ENCODE results near the gene SH3BP2. TPM values are rescaled to one million over a fixed set of nuclear protein-coding genes. Genes with fewer than 3 reads are reported as not detected.

The SH3BP2 gene
- total RNA-seq, 4 donors from 2014 or later, result 92.6 to 301 (median 117) TPM

- peaks cover 0 to 10% (median 4%) of the 10 kb centered on the region in 4 donors for H3K36me3 ChIP-seq
Measured at GRCh38 chr4:2828758-2829181, 35.9 kb downstream of the SH3BP2 start.

DNA sequence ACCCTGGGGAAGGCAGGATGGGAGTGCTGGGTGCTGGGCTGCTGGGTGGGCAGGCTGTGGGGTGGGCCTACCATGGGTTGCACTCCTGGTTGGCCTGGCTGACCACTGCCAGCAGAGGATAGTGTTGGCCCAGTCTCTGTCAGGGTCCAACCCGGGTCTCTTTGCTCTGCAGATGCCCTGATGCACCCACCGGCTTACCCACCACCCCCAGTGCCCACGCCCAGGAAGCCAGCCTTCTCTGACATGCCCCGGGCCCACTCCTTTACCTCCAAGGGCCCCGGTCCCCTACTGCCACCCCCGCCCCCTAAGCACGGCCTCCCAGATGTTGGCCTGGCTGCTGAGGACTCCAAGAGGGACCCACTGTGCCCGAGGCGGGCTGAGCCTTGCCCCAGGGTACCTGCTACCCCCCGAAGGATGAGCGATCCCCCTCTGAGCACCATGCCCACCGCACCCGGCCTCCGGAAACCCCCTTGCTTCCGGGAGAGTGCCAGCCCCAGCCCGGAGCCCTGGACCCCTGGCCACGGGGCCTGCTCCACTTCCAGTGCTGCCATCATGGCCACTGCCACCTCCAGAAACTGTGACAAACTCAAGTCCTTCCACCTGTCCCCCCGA is 36.5 kb downstream of the SH3BP2 start:
- Histone ChIP-seq H3K9me3 (no peaks in the 10 kb centered on the region), H3K27ac (no peak overlapping the region), H3K4me3 (no peak overlapping the region), H3K27me3 (no peaks in the 10 kb centered on the region), H3K36me3 (peaks cover 0 to 9% (median 4%) of the 10 kb centered on the region in 4 donors), H3K4me1 (no peaks in the 10 kb centered on the region)
- 94% methylated on average over 15 of the region's 18 CpGs; no CpG with 5 or more reads in 1 of the 2 donors for WGBS, 2 donors (ENCODE audit: low coverage in 1 of 2)
- intact Hi-C loops (cut with DNase I; ENCODE audit: low total_unique reads) (no loop called here), in situ Hi-C loops (cut with MboI; ENCODE audit: low pct_ligation_motif_present in 1 of 4, low pct_unique_long_range_greater_than_20kb in 1 of 4, low sequenced_read_pairs in 3 of 4) (no loop called here)
- TF ChIP-seq EP300 (IDR thresholded peaks at IDR 0.05; ENCODE audit: low read depth) (no peak), POLR2A (IDR thresholded peaks at IDR 0.05) (no peak), POLR2AphosphoS5 (IDR thresholded peaks at IDR 0.05) (no peak)
- TF ChIP-seq, protein P1, sequence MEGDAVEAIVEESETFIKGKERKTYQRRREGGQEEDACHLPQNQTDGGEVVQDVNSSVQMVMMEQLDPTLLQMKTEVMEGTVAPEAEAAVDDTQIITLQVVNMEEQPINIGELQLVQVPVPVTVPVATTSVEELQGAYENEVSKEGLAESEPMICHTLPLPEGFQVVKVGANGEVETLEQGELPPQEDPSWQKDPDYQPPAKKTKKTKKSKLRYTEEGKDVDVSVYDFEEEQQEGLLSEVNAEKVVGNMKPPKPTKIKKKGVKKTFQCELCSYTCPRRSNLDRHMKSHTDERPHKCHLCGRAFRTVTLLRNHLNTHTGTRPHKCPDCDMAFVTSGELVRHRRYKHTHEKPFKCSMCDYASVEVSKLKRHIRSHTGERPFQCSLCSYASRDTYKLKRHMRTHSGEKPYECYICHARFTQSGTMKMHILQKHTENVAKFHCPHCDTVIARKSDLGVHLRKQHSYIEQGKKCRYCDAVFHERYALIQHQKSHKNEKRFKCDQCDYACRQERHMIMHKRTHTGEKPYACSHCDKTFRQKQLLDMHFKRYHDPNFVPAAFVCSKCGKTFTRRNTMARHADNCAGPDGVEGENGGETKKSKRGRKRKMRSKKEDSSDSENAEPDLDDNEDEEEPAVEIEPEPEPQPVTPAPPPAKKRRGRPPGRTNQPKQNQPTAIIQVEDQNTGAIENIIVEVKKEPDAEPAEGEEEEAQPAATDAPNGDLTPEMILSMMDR (IDR thresholded peaks at IDR 0.05), result no peak
- no peak for DNase-seq

More at GRCh38 chr4:2828758-2829181, 35.9 kb downstream of the SH3BP2 start:
- no peak for TF ChIP-seq EP300 (IDR thresholded peaks at IDR 0.05; ENCODE audit: low read depth)
- TF ChIP-seq, protein P1 (IDR thresholded peaks at IDR 0.05), result no peak
- no peak for TF ChIP-seq POLR2AphosphoS5 (IDR thresholded peaks at IDR 0.05)
- no peak for TF ChIP-seq POLR2A (IDR thresholded peaks at IDR 0.05)
- no peak for DNase-seq
- no peak overlapping the region for H3K27ac ChIP-seq
- no peak overlapping the region for H3K4me3 ChIP-seq
- H3K9me3 ChIP-seq, result no peaks in the 10 kb centered on the region
- in situ Hi-C loops (cut with MboI; ENCODE audit: low pct_ligation_motif_present in 1 of 4, low pct_unique_long_range_greater_than_20kb in 1 of 4, low sequenced_read_pairs in 3 of 4) (no loop called here), intact Hi-C loops (cut with DNase I; ENCODE audit: low total_unique reads) (no loop called here)
- WGBS, 2 donors (ENCODE audit: low coverage in 1 of 2), result 88 to 100% methylated on average over 3 to 17 of the region's 17 CpGs
- H3K27me3 ChIP-seq, result no peaks in the 10 kb centered on the region
- H3K4me1 ChIP-seq, result no peaks in the 10 kb centered on the region

- H3K4me3 ChIP-seq, result no peak overlapping the region
- TF ChIP-seq, protein P1 (IDR thresholded peaks at IDR 0.05), result no peak
- in situ Hi-C loops (cut with MboI; ENCODE audit: low pct_ligation_motif_present in 1 of 4, low pct_unique_long_range_greater_than_20kb in 1 of 4, low sequenced_read_pairs in 3 of 4), result no loop called here
- no peaks in the 10 kb centered on the region for H3K9me3 ChIP-seq
- WGBS, 2 donors (ENCODE audit: low coverage in 1 of 2), result 90 to 97% methylated on average over 2 to 19 of the region's 19 CpGs
- no peak overlapping the region for H3K27ac ChIP-seq
- no peak for DNase-seq
- H3K27me3 ChIP-seq, result no peaks in the 10 kb centered on the region
- H3K4me1 ChIP-seq, result peaks cover 0 to 3% (median 0%) of the 10 kb centered on the region in 4 donors
- peaks cover 0 to 5% (median under 1%) of the 10 kb centered on the region in 4 donors for H3K36me3 ChIP-seq
- intact Hi-C loops (cut with DNase I; ENCODE audit: low total_unique reads), result no loop called here
Measured at GRCh38 chr4:2829933-2830451, 37.1 kb downstream of the SH3BP2 start.

GRCh38 chr4:2830632-2831610 is 38.0 kb downstream of the SH3BP2 start:
- Histone ChIP-seq H3K4me3 (no peak overlapping the region), H3K4me1 (peaks cover 0 to 8% (median 0%) of the 10 kb centered on the region in 4 donors), H3K27me3 (no peaks in the 10 kb centered on the region), H3K36me3 (peaks cover 0 to 5% (median 0%) of the 10 kb centered on the region in 4 donors), H3K9me3 (no peaks in the 10 kb centered on the region), H3K27ac (no peak overlapping the region)
- DNase-seq, result peak; percentile 6
- TF ChIP-seq, protein P1 (IDR thresholded peaks at IDR 0.05), result no peak
- TF ChIP-seq EP300 (IDR thresholded peaks at IDR 0.05; ENCODE audit: low read depth) (no peak), POLR2A (IDR thresholded peaks at IDR 0.05) (no peak), POLR2AphosphoS5 (IDR thresholded peaks at IDR 0.05) (no peak)
- WGBS, 2 donors (ENCODE audit: low coverage in 1 of 2), result 95% methylated on average over 26 of the region's 37 CpGs; no CpG with 5 or more reads in 1 of the 2 donors
- intact Hi-C loops (cut with DNase I; ENCODE audit: low total_unique reads), result no loop called here
- in situ Hi-C loops (cut with MboI; ENCODE audit: low pct_ligation_motif_present in 1 of 4, low pct_unique_long_range_greater_than_20kb in 1 of 4, low sequenced_read_pairs in 3 of 4), result no loop called here

All from transverse colon (tissue), 4 donors.